Measurements from ENCODE around the gene ALDH8A1.

The ALDH8A1 gene

GRCh38 chr6:134948691-134949090 is 1.2 kb downstream of the ALDH8A1 start:
- DNase-seq = no peak

- DNase-seq = no peak
These were observed 1.8 kb downstream of the ALDH8A1 start for GRCh38 chr6:134948142-134948541.

- no peak for DNase-seq
These were observed 4.9 kb downstream of the ALDH8A1 start for GRCh38 chr6:134945045-134945444.

- no peak for DNase-seq
These were observed 6.3 kb downstream of the ALDH8A1 start for GRCh38 chr6:134943522-134944111.

GRCh38 chr6:134938896-134939295 is 11.0 kb downstream of the ALDH8A1 start:
- peak; percentile 81 for DNase-seq

GRCh38 chr6:134937426-134937825 is 12.5 kb downstream of the ALDH8A1 start:
- no peak for DNase-seq

- DNase-seq = no peak
These were observed 13.0 kb downstream of the ALDH8A1 start for GRCh38 chr6:134936931-134937330.

- DNase-seq = no peak
These were observed 13.4 kb downstream of the ALDH8A1 start for GRCh38 chr6:134936476-134936875.

- no peak for DNase-seq
These were observed 15.0 kb downstream of the ALDH8A1 start for GRCh38 chr6:134934793-134935485.

- DNase-seq = no peak
These were observed 17.1 kb downstream of the ALDH8A1 start for GRCh38 chr6:134932535-134933470.

- no peak for DNase-seq
These were observed 17.8 kb downstream of the ALDH8A1 start for GRCh38 chr6:134932098-134932497.

GRCh38 chr6:134930463-134930862 is 19.4 kb downstream of the ALDH8A1 start:
- DNase-seq = no peak

- DNase-seq = no peak
These were observed 21.6 kb downstream of the ALDH8A1 start for GRCh38 chr6:134928151-134928900.

GRCh38 chr6:134925800-134926199 is 24.1 kb downstream of the ALDH8A1 start:
- no peak for DNase-seq

- DNase-seq = no peak
These were observed 28.1 kb downstream of the ALDH8A1 start for GRCh38 chr6:134921721-134922261.

- DNase-seq = no peak
These were observed 28.6 kb downstream of the ALDH8A1 start for GRCh38 chr6:134921276-134921675.

- DNase-seq = no peak
These were observed 29.5 kb downstream of the ALDH8A1 start for GRCh38 chr6:134920422-134920821.

- no peak for DNase-seq
These were observed 31.4 kb downstream of the ALDH8A1 start for GRCh38 chr6:134918418-134918961.

- no peak for DNase-seq
These were observed 38.4 kb downstream of the ALDH8A1 start for GRCh38 chr6:134911547-134911946.

GRCh38 chr6:134910593-134910935 is 39.3 kb downstream of the ALDH8A1 start:
- DNase-seq = no peak

GRCh38 chr6:134909701-134910592 is 40.0 kb downstream of the ALDH8A1 start:
- no peak for DNase-seq
